Measurements from ENCODE around the gene CDK5RAP1. TPM values are rescaled to one million over a fixed set of nuclear protein-coding genes. Genes with fewer than 3 reads are reported as not detected.

The CDK5RAP1 gene
- polyA plus RNA-seq, 1 experiment = 27.0 TPM

DNA sequence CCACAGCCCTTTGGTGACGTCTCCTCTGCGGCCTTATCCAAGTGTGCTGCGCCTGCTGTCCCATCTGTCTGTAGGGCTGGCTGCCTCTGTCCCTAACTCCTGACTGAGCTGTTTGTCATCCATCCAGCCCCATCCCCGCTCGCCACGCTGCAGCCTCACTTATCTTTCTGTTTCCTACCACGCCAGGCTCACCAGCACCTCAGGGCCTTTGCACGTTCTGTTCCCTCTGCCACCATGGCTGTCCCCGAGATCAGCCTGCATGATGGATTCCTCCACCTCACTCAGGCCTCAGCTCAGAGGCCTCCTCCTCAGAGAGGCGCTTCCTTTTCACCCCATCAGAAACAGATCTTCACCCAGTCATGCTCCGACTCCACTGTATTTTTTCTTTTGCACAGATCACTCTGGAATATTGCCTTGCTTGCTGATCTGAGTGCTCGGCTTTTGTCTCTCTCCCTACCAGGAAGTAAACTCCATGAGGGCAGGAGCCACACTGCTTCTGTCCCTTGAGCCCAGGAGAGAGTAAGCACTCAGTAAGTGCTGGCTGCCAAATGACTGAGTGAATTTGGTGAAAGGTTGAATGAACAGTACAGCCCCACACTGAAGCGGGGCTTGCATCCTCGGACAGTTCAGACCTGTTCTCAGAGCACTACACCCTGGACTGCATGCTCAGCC, 83.8 kb downstream of the CDK5RAP1 start:
- no peak for TF ChIP-seq CTCF (IDR thresholded peaks at IDR 0.05; ENCODE audit: insufficient read depth, low read depth, low read length)
- CTCF ChIA-PET = interaction anchor here (1.2 kb wide), 1 partner anchor 11 kb away, joined by 4 read pairs; no protein-coding TSS in a partner anchor
- no peak for DNase-seq (ENCODE audit: low read depth)
- POLR2A ChIA-PET = no interaction called here
- H3K4me3 ChIP-seq (ENCODE audit: low read depth, low read length) = no peak overlapping the region
- peaks cover 14% of the 10 kb centered on the region; the same call in 1 of the 2 replicates for H3K27me3 ChIP-seq (ENCODE audit: control insufficient read depth, insufficient read depth, low read length)
- H3K36me3 ChIP-seq (ENCODE audit: control insufficient read depth, insufficient read depth, low read length) = no peaks in the 10 kb centered on the region

- no peak for DNase-seq (ENCODE audit: low read depth)
- CTCF ChIA-PET = no interaction called here
- POLR2A ChIA-PET = no interaction called here
- no peak for TF ChIP-seq CTCF (IDR thresholded peaks at IDR 0.05; ENCODE audit: insufficient read depth, low read depth, low read length)
- H3K36me3 ChIP-seq (ENCODE audit: control insufficient read depth, insufficient read depth, low read length) = no peaks in the 10 kb centered on the region
- no peak overlapping the region for H3K4me3 ChIP-seq (ENCODE audit: low read depth, low read length)
- peaks cover 13% of the 10 kb centered on the region; the same call in 1 of the 2 replicates for H3K27me3 ChIP-seq (ENCODE audit: control insufficient read depth, insufficient read depth, low read length)
Measured at GRCh38 chr20:33316958-33317357, 84.4 kb downstream of the CDK5RAP1 start.

DNA sequence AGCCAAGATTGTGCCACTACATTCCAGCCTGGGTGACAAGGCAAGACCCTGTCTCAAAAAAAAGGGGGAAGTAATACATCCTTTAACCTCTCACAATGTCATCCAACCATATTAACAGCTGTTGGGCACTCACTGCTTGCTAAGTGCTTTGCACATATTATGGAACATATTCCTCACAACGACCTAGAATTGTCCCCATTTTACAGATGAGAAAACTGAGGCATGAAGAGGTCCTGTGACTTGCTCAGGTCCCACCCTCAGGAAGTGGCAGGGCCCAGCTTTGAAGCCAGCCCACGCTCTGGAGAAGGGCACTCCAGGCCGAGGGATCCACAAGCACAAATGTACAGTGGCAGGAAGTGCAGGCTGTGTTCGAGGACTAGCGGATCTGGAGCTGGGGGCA, 85.0 kb downstream of the CDK5RAP1 start:
- CTCF ChIA-PET = interaction anchor here (0.8 kb wide), 1 partner anchor 17 kb away, joined by 4 read pairs; no protein-coding TSS in a partner anchor

GRCh38 chr20:33313686-33314314, 87.5 kb downstream of the CDK5RAP1 start:
- Histone ChIP-seq H3K36me3 (ENCODE audit: control insufficient read depth, insufficient read depth, low read length) (no peaks in the 10 kb centered on the region), H3K27me3 (ENCODE audit: control insufficient read depth, insufficient read depth, low read length) (peaks cover 11% of the 10 kb centered on the region; the same call in 1 of the 2 replicates), H3K4me3 (ENCODE audit: low read depth, low read length) (no peak overlapping the region)
- no peak for DNase-seq (ENCODE audit: low read depth)
- POLR2A ChIA-PET = no interaction called here
- TF ChIP-seq CTCF (IDR thresholded peaks at IDR 0.05; ENCODE audit: insufficient read depth, low read depth, low read length) = no peak
- CTCF ChIA-PET = interaction anchor here (1.1 to 1.4 kb wide), 2 partner anchors 10 to 15 kb away, joined by 4 to 7 read pairs; no protein-coding TSS in a partner anchor

More for the DNA sequence above, 85.0 kb downstream of the CDK5RAP1 start:
- Histone ChIP-seq H3K4me3 (ENCODE audit: low read depth, low read length) (no peak overlapping the region), H3K36me3 (ENCODE audit: control insufficient read depth, insufficient read depth, low read length) (no peaks in the 10 kb centered on the region), H3K27me3 (ENCODE audit: control insufficient read depth, insufficient read depth, low read length) (peaks cover 10% of the 10 kb centered on the region; the same call in 1 of the 2 replicates)
- POLR2A ChIA-PET = no interaction called here
- TF ChIP-seq CTCF (IDR thresholded peaks at IDR 0.05; ENCODE audit: insufficient read depth, low read depth, low read length) = no peak
- DNase-seq (ENCODE audit: low read depth) = no peak

DNA sequence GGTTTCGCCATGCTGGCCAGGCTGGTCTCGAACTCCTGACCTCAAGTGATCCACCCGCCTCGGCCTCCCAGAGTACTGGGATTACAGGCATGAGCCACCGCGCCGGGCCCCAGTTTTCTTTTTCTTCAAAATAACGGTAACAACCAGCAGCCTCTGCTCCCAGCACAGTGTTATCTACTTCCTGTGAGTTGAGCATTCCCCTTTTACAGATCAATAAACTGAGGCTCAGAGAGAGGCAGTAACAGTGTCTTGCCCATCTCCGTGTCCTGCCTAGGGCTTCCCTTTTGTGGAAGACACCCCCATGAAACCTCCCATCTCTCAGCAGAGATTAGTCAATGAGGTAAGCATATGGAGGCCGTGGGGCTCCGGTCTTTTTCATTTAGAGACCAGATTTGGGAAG, 88.7 kb downstream of the CDK5RAP1 start:
- POLR2A ChIA-PET = no interaction called here
- CTCF ChIA-PET = no interaction called here
- no peak overlapping the region for H3K4me3 ChIP-seq (ENCODE audit: low read depth, low read length)
- DNase-seq (ENCODE audit: low read depth) = no peak
- H3K27me3 ChIP-seq (ENCODE audit: control insufficient read depth, insufficient read depth, low read length) = peaks cover 11% of the 10 kb centered on the region; the same call in 1 of the 2 replicates
- H3K36me3 ChIP-seq (ENCODE audit: control insufficient read depth, insufficient read depth, low read length) = no peaks in the 10 kb centered on the region
- no peak for TF ChIP-seq CTCF (IDR thresholded peaks at IDR 0.05; ENCODE audit: insufficient read depth, low read depth, low read length)

Measured in BJ (cell line).